HG02759 (cell line): ENCODE data around the gene GATA5.
"Not testable (repeated sequence)": the region's sequence is repeated elsewhere in the genome, so short reads cannot be mapped to it uniquely, and the experiment has no call there.

Source experiments
- ATAC-seq: cut with Tn5 transposase; IDR thresholded peaks from one replicate; pipeline ENCODE4 v1.9.1; 2021; ENCODE audit warnings: mild to moderate bottlenecking, moderate library complexity; ENCODE audit not compliant: unreplicated experiment

Gene GATA5

GRCh38 chr20:62505337-62506045, 29.7 kb upstream of the GATA5 start:
- ATAC-seq = no peak

GRCh38 chr20:62504323-62504722, 28.5 kb upstream of the GATA5 start:
- ATAC-seq = no peak

- ATAC-seq = no peak
Observed at GRCh38 chr20:62503401-62504178, 27.8 kb upstream of the GATA5 start.

GRCh38 chr20:62502496-62503095, 26.8 kb upstream of the GATA5 start:
- ATAC-seq = no peak

- ATAC-seq = peak; percentile 77
Observed at GRCh38 chr20:62501801-62502495, 26.2 kb upstream of the GATA5 start.

DNA sequence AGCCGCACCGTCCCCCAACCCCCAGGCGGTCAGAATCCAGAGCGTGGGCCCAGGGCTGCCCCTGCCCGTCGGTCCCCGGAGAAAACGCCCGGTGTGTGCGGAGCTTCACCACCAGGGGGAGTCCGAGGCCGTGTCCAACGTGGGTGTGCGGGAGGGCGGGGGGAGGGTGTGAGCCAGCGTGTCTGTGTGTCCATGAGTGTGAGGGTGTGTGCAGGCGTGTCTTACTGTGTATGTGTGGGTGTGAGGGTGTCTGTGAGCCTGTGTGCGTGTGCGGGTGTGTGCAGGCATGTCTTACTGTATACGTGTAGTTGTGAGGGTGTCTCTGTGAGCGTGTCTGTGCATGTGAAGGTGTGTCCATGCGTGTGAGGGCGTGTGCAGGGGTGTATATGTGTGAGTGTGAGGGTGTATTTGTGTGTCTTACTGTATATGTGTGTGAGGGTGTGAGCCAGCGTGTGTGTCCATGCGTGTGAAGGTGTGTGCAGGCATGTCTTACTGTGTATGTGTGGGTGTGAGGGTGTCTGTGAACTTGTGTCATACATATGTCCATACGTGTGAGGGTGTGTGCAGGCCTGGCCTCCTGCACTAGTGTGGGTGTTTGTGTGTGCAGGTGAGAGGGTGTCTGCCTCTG, 24.6 kb upstream of the GATA5 start:
- ATAC-seq = no peak

GRCh38 chr20:62499758-62500236, 24.0 kb upstream of the GATA5 start:
- no peak for ATAC-seq

GRCh38 chr20:62498874-62499273, 23.1 kb upstream of the GATA5 start:
- no peak for ATAC-seq

DNA sequence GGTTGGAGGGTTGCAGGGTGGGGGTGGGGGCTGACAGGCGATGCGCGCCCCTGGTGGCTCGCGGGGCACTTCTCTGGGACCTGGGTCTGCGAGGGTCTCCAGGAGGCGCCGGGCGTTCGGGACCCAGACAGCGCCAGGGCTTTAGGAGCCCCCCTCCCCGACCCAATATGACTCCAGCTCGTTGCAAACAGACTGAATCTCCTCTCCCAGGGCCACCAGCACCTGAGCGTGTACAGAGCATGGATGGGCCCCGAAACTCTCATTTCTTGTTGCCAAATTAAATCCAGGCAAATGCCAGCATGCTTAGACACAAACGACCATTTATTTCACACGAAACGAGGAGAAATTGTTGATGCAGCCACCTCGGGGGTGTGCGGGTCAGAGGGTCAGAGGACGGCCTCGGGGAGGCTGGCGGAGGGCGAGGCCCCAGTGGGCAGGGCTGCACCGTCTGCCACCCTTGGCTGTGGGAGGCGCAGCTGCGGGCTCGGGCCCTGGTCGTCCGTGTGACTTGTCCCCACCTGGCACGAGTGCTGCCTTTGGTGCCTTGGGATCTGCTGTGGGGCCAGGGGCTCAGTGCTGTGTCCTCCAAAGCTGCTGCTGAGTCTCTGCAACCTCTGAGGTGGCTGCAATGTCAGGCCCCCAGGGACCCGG, 20.9 kb upstream of the GATA5 start:
- no peak for ATAC-seq

DNA sequence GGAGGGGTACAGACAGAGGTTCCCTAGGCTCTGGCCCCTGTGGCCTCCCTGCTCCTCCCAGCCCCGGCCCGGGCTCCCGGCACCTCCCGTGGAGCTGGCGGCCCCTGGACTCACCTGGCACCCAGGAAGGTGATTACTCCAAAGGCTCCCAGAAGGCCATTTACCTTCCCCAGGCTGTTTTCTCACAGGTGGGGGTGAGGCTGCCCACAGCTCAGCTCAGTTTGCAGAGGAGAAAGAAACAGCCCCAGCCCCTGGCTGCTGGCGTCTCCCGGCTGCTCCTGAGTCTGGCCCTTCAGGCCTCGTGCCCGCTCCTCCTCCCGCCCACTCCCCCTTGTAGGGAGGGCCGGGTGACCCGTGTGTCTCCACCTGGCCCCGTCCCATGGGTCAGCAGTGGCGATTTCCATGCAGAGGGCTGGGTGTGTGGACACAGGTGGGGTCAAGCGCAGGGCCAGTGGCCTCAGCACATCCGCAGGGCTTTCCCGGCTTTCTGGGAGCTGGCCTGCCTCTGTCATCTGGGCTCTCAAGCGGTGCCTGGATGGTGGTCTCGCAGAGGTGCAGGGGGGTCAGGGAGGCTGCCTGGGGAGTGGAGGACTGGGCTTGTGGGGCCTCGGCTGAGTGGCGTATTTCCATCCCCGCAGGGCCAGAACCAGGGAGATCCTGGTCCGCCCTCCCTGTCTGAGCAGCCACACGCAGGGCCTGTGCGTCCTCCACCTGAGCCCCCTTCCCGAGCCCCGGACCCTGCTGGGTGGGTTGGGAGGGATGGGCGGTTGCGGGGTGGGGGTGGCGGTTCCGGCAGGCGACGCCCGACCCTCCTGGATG, 20.2 kb upstream of the GATA5 start:
- ATAC-seq = no peak

DNA sequence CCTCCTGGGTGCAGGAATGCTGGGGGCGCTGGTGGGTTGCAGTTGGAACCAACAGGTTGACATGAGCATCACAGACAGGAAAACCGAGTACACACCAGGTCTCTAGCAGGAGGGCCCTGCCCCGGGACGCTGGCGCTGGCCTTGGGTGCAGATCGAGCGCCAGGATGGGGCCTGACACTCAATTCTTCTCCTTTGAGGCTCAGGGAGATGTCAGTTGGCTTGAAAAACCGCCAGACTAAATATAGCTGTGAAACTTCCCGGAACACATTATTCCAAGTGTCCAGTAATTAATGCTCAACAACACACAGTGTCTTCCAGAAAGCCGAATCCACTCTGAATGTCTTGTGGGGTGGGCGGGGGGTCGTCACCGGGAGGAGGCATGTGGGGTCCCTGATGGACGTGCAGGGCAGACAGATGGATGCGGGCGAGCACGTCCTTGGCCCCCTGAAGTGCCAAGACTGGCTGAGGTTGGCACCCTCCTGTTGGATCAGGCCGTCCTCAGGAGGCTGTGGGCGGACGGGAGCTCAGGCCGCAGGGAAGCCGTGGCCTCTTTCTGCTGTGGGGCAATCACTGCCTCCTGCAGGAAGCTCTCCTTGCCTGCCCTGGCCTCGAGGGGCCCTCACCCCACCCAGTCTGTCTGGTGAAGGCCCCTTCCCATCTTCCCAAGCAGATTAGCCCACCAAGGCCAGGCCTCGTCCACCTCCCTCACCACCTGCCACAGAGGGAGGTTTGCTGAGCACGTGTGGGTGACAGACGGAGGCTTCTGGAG, 19.4 kb upstream of the GATA5 start:
- ATAC-seq = no peak

DNA sequence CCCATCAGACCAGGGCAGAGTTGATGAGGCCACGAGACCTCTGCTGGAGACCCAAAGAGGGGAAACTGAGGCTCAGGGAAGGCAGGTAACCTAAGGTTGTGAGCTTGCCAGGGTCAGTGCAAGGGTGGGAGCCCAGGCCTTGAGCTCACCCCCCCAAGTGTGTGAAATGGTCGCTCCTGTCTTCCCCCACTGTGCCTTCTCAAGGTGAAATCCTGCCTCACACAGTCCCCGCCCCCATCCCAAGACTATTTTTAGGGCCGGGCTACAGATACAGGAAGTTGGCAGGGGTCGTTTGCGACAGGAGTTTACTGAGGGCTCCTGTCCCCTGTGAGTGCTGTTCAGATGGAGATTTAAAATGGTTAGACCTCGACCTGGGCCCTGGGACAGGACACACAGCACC, 18.7 kb upstream of the GATA5 start:
- no peak for ATAC-seq

DNA sequence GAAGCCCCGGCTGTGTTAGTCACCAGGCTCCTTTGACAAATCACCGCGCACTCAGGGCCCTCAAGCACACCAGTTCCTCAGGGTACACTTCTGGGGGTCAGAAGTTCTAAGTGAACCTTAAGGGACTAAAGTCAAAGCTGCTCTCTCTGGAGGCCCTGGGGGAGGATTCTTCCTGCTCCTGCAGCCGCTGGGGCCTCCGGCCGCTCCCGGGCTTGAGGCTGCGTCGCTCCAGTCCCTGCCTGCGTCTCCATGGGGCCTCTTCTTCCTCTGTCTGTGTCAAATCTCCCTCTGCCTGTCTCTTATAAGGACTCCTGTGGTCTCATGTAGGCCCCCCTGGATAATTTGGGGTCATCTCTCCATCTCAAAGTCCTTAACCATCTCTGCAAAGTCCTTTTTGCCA, 18.1 kb upstream of the GATA5 start:
- ATAC-seq = no peak

DNA sequence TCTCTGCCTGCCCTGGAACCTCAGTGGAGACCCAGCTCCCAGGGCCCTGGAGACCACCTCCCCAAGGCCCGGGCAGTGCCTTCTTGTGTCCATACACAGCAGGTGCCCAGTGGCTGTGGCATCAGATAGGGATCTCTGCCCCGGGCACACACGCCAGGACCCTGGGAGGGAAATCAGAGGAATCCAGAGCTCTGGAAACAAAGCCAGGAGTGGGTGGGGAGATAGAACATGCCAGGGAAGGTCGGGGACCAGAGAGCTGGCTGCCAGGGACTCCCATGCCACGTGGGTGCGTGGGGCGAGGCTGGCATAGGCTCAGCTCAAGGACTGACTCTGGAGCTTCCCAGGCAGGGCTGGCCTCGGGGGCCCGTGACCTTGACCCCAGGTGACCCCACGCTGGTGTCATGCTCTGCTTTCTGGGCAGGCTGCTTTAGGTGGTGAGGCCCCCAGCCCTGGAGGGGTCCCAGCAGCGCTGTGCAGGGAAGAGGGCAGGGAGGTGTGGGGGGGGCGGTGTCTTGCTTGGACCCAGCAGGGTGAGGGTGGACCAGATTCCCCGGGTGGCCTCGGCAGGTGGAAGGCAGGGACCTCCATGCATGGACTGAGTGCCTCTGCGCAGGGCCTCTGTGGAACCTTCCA, 17.6 kb upstream of the GATA5 start:
- ATAC-seq = no peak

DNA sequence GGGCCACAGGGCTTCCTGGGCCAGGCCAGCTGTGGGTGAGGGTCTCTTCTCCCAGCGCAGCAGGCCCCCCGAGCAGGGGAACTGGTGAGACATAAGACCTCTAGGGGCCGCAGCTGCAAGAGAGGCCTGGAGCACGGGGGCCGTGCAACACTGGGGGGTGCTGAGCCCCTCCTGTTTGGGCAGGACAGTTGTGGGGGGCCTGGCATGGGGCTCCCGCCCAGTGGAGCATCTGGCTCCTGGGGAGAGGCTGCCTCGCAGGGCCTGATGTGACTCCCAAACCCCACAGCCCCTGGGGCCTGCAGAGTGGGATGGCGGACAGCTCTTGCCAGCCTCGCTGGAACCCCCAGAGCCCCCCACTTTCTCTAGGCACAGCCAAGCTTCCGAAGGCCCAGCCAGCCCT, 16.9 kb upstream of the GATA5 start:
- ATAC-seq = no peak

GRCh38 chr20:62490783-62491182, 15.0 kb upstream of the GATA5 start:
- not testable (repeated sequence) for ATAC-seq

DNA sequence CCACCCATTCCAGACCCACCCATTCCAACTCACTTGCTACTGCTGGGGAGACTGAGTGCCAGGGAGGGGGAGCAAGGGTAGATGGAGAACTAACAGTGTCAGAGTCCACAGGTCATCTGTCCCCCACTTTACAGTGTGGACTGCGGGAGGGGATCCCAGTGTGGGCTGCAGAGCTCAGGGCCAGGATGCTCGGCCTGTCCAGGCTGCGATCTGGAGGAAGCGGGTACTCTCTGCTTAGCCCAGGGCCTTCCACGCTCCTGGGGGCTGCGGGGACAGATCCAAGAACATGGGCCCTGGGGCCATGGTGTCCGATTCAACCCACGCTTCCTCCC, 14.1 kb upstream of the GATA5 start:
- ATAC-seq = no peak

- ATAC-seq = no peak
Observed at GRCh38 chr20:62489186-62489931, 13.6 kb upstream of the GATA5 start.
